Measurements from ENCODE around the gene TET2. TPM values are rescaled to one million over a fixed set of nuclear protein-coding genes. Genes with fewer than 3 reads are reported as not detected.

TET2 gene
- total and polyA plus RNA-seq, 2 of the 4 experiments (the other 2 are of a cell fraction) = 5.6 to 25.3 TPM

DNA sequence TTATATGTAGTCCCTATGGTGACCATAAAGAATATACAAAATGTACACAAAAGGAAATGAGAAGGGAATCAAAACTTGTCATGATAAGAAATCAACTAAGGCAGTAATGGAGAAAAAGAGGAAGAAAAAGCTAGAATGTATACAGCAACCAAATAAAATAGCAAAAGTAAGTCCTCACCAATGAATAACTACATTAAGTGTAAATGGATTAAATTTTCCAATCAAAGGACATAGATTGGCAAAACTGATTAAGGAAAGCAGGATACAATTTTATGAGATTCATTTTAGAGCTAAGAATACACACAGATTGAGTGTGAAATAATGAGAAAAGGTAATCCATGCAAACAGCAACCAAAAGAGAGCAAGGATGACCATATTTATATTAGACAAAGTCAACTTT is 157.4 kb downstream of the TET2 start:
- H3K4me2 ChIP-seq (ENCODE audit: low read depth, low read length) = no peak overlapping the region
- no peak overlapping the region for H2BK20ac ChIP-seq (ENCODE audit: low read depth, low read length)
- H3K4me3 ChIP-seq (ENCODE audit: insufficient read depth, low read depth, low read length) = no peak overlapping the region
- H2AFZ ChIP-seq (replicated peaks; ENCODE audit: low read length, poor library complexity) = no peak overlapping the region
- in situ Hi-C loops (cut with MboI; ENCODE audit: low sequenced_read_pairs) (no loop called here), intact Hi-C loops (cut with micrococcal nuclease) (loop anchor here (5.0 kb wide), 1 partner anchor 48 kb away; no protein-coding TSS in a partner anchor), dilution Hi-C loops (cut with HindIII; ENCODE audit: low sequenced_read_pairs, unreplicated experiment) (no loop called here)
- DNase-seq = no peak
- H3K9ac ChIP-seq (ENCODE audit: low read depth, low read length) = no peak overlapping the region
- H4K5ac ChIP-seq (ENCODE audit: low read depth, low read length) = no peak overlapping the region
- no peak overlapping the region for H3K4ac ChIP-seq (ENCODE audit: low read depth, low read length)
- H3K56ac ChIP-seq (ENCODE audit: extremely low read depth, insufficient read depth, low read length) = no peak overlapping the region
- no peak overlapping the region for H3K27ac ChIP-seq (ENCODE audit: insufficient read depth, low read length)
- H2AK9ac ChIP-seq (replicated peaks; ENCODE audit: low read depth, low read length, poor library complexity) = no peak overlapping the region
- H4K8ac ChIP-seq (ENCODE audit: low read depth in 2 of 2, low read length in 2 of 2) = no peak overlapping the region
- no peaks in the 10 kb centered on the region for H3K9me3 ChIP-seq (ENCODE audit: control insufficient read depth, insufficient read depth, low read length)
- H3K14ac ChIP-seq (replicated peaks; ENCODE audit: low read depth, low read length) = no peak overlapping the region
- H2BK5ac ChIP-seq (ENCODE audit: low read depth, low read length, poor library complexity, severe bottlenecking) = no peak overlapping the region
- no peak overlapping the region for H2BK15ac ChIP-seq (ENCODE audit: low read depth, low read length)
- ATAC-seq (ENCODE audit: low read depth) = no peak
- TF ChIP-seq, protein P1, sequence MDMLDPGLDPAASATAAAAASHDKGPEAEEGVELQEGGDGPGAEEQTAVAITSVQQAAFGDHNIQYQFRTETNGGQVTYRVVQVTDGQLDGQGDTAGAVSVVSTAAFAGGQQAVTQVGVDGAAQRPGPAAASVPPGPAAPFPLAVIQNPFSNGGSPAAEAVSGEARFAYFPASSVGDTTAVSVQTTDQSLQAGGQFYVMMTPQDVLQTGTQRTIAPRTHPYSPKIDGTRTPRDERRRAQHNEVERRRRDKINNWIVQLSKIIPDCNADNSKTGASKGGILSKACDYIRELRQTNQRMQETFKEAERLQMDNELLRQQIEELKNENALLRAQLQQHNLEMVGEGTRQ (IDR thresholded peaks at IDR 0.05; ENCODE audit: low read depth, low read length) = no peak
- TF ChIP-seq CEBPB (IDR thresholded peaks at IDR 0.05; ENCODE audit: low read depth, low read length) (no peak), MXI1 (IDR thresholded peaks at IDR 0.05; ENCODE audit: borderline replicate concordance, low read depth, low read length) (no peak), CHD1 (IDR thresholded peaks at IDR 0.05; ENCODE audit: low read depth, low read length) (no peak), MAFK (IDR thresholded peaks at IDR 0.05; ENCODE audit: low read depth, low read length) (no peak), NFE2L2 (IDR thresholded peaks at IDR 0.05; ENCODE audit: low read depth, low read length) (no peak), SMC3 (IDR thresholded peaks at IDR 0.05; ENCODE audit: low read depth, low read length) (no peak), RCOR1 (IDR thresholded peaks at IDR 0.05; ENCODE audit: insufficient replicate concordance, low read length) (no peak), MAZ (IDR thresholded peaks at IDR 0.05; ENCODE audit: borderline replicate concordance, low read depth, low read length) (no peak), BHLHE40 (IDR thresholded peaks at IDR 0.05; ENCODE audit: low read depth, low read length) (no peak), RFX5 (IDR thresholded peaks at IDR 0.05; ENCODE audit: low read depth, low read length) (no peak), RAD21 (IDR thresholded peaks at IDR 0.05; ENCODE audit: low read length) (no peak)
- TF ChIP-seq, protein P2, sequence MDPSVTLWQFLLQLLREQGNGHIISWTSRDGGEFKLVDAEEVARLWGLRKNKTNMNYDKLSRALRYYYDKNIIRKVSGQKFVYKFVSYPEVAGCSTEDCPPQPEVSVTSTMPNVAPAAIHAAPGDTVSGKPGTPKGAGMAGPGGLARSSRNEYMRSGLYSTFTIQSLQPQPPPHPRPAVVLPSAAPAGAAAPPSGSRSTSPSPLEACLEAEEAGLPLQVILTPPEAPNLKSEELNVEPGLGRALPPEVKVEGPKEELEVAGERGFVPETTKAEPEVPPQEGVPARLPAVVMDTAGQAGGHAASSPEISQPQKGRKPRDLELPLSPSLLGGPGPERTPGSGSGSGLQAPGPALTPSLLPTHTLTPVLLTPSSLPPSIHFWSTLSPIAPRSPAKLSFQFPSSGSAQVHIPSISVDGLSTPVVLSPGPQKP (IDR thresholded peaks at IDR 0.05; ENCODE audit: borderline replicate concordance, low read depth, low read length) = no peak
- TF ChIP-seq, protein P3, sequence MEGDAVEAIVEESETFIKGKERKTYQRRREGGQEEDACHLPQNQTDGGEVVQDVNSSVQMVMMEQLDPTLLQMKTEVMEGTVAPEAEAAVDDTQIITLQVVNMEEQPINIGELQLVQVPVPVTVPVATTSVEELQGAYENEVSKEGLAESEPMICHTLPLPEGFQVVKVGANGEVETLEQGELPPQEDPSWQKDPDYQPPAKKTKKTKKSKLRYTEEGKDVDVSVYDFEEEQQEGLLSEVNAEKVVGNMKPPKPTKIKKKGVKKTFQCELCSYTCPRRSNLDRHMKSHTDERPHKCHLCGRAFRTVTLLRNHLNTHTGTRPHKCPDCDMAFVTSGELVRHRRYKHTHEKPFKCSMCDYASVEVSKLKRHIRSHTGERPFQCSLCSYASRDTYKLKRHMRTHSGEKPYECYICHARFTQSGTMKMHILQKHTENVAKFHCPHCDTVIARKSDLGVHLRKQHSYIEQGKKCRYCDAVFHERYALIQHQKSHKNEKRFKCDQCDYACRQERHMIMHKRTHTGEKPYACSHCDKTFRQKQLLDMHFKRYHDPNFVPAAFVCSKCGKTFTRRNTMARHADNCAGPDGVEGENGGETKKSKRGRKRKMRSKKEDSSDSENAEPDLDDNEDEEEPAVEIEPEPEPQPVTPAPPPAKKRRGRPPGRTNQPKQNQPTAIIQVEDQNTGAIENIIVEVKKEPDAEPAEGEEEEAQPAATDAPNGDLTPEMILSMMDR (conservative IDR thresholded peaks at IDR 0.05; ENCODE audit: low read depth, low read length) = no peak
- H3K79me1 ChIP-seq (ENCODE audit: low read depth in 1 of 2, low read length in 2 of 2) = no peaks in the 10 kb centered on the region
- CTCF ChIA-PET = no interaction called here
- H2BK120ac ChIP-seq (ENCODE audit: low read depth, low read length) = no peak overlapping the region
- BruUV-seq (replicated peaks) = no TSS peak
- no peak overlapping the region for H3K23ac ChIP-seq (ENCODE audit: low read depth, low read length)
- no peaks in the 10 kb centered on the region for H3K36me3 ChIP-seq (ENCODE audit: control insufficient read depth, insufficient read depth, low read length)
- no peaks in the 10 kb centered on the region for H4K20me1 ChIP-seq (ENCODE audit: insufficient read depth, low read length)
- H2AK5ac ChIP-seq (ENCODE audit: low read depth, low read length) = no peak overlapping the region
- no peaks in the 10 kb centered on the region for H3K27me3 ChIP-seq (ENCODE audit: control insufficient read depth, insufficient read depth, low read length)
- H3K9me1 ChIP-seq (ENCODE audit: insufficient read depth, low read length) = no peaks in the 10 kb centered on the region
- no peak overlapping the region for H3K18ac ChIP-seq (ENCODE audit: low read depth, low read length)
- POLR2A ChIA-PET (ENCODE audit: unreplicated experiment) = no interaction called here
- no peak overlapping the region for H4K91ac ChIP-seq (ENCODE audit: insufficient read depth, low read depth, low read length)
- no peaks in the 10 kb centered on the region for H3K4me1 ChIP-seq (ENCODE audit: control insufficient read depth, insufficient read depth, low read length)
